GM19324 (cell line): ENCODE measurements around the gene TAF4B.
"Not testable (repeated sequence)": the region's sequence is repeated elsewhere in the genome, so short reads cannot be mapped to it uniquely, and the experiment has no call there.

Experiments
- ATAC-seq: cut with Tn5 transposase; IDR thresholded peaks from one replicate; pipeline ENCODE4 v1.9.1; 2021; ENCODE audit warnings: mild to moderate bottlenecking, moderate library complexity; ENCODE audit not compliant: unreplicated experiment, low FRiP score

TAF4B gene

DNA sequence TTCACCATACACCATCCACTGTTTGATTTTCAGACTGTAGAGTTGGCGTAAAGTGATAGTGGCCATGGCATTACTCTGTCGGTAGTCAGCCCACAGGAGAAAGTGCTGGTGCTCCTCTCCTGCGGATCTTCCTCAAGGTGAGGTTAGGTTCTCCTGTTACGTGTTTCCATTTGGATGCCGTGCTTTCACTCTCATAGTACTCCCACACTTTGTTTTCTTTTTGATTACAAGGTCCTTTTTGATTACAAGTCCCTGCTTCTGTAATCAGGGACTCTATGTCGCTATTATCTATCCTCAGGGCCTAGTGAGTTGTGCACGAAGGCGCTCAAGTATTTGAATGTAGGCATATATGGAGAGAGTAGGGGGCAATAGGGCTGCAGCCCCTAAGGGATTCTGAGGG, 4.3 kb downstream of the TAF4B start:
- ATAC-seq = no peak

DNA sequence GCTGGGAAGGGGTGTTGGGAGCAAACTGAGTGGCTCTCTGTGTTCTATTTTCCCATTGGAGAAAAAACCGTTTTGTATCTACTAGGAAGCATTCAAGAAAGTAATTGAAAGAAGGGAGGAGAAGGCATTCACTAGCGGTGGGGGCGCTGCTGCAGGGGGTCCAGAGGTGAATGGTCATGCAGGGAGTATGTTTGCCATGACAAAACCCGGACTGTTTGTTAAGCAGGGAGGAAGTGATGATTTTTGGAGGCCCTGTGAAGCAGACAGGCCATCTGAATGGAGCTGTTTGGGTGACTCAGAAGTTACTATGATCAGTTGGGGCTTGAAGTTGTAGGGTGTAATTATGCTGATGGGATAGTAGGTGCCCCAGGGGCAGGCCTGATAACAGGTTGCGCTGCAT, 7.0 kb downstream of the TAF4B start:
- no peak for ATAC-seq

DNA sequence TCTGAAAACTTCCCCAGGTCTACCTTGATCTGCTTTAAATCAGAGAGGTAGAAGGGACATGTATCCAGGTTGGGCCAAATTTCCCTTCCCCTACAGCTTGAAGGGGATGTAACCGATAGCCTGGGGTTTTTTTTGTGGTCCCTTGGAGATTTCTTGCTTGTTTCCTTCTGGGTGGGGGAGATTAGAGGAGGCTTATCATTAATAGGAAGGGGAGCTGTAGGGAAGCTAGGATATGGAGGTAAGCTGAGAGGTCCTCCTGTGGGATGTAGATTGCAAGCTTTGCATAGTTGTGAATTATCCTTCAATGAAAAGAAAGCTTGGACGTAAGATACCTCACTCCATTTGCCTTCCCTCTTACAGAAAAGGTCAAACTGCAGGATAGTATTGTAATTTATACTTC, 11.1 kb downstream of the TAF4B start:
- not testable (repeated sequence) for ATAC-seq

DNA sequence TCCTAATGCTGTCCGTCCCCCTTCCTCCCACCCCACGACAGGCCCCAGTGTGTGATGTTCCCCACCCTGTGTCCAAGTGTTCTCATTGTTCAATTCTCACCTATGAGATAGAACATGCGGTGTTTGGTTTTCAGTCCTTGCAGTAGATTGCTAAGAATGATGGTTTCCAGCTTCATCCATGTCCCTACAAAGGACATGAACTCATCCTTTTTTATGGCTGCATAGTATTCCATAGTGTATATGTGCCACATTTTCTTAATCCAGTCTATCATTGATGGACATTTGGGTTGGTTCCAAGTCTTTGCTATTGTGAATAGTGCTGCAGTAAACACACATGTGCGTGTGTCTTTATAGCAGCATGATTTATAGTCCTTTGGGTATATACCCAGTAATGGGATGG, 12.5 kb downstream of the TAF4B start:
- ATAC-seq = not testable (repeated sequence)

DNA sequence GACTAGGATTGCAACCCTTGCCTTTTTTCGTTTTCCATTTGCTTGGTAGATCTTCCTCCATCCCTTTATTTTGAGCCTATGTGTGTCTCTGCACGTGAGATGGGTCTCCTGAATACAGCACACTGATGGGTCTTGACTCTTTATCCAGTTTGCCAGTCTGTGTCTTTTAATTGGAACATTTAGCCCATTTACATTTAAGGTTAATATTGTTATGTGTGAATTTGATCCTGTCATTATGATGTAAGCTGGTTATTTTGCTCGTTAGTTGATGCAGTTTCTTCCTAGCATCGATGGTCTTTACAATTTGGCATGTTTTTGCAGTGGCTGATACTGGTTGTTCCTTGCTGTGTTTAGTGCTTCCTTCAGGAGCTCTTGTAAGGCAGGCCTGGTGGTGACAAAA, 16.1 kb downstream of the TAF4B start:
- not testable (repeated sequence) for ATAC-seq

DNA sequence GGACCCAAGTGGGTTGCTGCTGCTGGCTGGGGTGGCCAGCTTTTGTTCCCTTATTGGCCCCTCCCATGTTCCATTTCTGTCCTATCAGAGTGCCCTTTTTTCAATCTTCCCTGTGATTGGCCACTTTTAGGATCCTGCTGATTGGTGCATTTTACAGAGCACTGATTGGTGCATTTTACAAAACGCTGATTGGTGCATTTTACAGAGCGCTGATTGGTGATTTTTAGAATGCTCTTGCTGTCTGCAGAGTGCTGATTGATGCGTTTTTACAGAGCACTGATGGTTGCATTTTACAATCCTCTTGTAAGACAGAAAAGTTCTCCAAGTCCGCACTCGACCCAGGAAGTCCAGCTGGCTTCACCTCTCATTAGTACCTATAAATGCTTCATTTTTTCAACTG, 19.2 kb downstream of the TAF4B start:
- not testable (repeated sequence) for ATAC-seq

DNA sequence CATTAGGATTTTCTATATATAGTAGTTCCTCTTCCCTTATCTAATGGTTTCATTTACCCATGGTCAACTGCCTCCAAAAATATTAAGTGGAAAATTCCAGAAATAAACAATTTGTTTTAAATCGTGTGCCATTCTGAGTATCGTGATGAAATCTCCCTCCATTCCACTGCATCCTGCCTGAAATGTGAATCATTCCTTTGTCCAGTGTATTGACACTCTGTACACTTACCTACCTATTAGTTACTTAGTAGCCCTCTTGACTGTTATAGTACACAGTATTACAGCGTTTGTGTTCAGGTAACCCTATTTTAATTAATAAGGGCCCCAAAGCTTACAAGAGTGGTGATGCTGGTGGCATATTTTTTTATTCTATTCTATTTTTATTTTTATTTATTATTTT, 26.2 kb downstream of the TAF4B start:
- no peak for ATAC-seq

DNA sequence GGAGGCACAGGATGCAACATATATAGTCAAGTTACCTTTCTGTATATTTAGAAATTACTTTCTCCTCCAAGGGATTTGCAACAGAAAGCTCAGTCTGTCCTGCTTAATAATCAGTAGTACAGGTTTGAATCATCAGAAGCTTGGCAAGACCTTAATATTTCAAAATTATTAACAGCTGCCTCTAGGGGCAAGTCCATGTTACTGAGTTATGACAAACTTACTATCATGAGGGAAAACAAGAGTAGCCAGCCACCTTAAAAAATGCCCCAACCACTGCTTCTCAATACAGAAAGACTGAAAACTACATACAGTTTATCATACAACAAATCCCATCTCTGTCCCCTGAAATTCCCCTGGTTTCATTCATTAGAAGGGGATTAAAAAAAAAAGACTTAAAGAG, 28.6 kb downstream of the TAF4B start:
- not testable (repeated sequence) for ATAC-seq

DNA sequence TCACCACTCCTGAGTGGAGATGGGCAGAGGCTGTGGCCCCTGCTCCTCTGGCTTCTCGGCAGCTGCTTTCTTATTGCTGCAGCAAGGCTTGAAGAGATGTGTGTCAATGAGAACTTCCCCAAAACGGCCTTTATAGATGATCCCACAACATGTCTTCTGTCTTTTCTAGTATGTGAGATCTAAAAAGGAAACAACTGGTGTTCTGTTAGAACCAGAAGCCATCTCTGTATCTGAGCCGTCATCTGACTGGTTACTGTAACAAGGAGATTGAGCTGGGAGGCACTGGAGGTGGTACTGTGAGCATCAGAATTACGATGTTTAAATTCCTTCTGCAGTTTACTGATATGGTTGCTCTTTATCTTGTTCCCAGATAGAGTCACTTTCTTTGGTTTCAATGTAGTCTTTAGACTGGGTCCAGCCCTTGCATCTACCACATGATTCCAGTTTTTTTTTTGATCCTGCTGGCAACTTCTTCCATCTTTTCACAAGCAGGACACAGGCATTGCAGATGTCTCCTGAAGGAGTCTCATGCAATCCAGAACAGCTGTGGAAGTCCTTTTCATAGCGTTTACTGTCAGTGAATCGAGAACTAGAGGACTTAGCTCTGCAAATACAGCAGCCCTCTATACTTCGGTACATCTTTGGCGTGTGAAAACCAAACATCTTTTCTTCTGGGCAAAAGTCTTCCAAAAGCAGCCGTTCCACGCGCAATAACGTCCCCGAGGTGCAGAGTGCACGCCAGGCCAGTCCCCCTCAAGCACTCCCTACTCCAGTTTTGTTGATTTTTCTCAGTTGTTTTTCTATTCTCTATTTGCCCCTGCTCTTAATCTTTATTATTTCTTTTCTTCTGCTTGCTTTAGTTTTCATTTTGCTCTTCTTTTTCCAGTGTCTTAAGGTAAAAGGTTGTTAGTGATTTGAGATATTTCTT, 29.7 kb downstream of the TAF4B start:
- ATAC-seq = no peak

DNA sequence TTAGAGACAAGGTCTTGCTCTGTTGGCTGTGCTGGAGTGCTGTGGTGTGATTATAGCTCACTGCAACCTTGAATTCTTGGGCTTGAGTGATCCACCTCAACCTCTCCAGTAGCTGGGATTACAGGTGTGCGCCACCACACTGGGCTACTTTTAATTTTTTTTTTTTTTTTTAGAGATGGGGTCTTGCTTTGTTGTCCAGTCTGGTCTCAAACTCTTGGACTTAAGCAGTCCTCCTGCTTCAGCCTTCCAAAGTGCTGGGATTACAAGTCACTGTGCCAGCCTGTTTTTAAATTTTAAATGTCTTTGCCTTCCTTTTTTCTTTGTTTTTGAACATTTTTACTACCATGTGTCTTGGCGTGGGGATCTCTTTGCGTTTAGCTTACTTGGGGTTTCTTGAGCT, 32.5 kb downstream of the TAF4B start:
- ATAC-seq = no peak

DNA sequence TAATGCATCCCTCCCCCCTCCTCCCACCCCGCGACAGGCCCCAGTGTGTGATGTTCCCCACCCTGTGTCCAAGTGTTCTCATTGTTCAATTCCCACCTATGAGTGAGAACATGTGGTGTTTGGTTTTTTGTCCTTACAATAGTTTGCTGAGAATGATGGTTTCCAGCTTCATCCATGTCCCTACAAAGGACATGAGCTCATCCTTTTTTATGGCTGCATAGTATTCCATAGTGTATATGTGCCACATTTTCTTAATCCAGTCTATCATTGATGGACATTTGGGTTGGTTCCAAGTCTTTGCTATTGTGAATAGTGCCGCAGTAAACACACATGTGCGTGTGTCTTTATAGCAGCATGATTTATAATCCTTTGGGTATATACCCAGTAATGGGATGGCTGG, 33.2 kb downstream of the TAF4B start:
- ATAC-seq = not testable (repeated sequence)

DNA sequence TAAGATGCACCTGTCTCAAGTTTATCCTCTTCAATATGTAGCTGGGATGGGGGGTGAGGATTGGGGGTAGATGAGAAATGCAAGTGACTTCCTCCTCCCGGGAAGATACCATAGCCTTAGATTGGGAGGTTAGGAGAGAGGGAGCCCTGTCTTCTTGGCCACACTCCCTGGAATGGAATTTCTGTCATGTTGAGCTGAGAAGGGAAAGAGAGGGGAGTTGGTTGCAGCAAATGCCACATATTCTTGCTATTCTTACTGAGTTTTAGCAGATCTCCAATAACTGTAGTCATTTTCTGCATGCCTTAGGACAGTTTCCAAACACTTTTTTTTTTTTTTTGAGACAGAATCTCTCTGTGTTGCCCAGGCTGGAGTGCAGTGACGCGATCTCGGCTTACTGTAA, 35.9 kb downstream of the TAF4B start:
- ATAC-seq = no peak

DNA sequence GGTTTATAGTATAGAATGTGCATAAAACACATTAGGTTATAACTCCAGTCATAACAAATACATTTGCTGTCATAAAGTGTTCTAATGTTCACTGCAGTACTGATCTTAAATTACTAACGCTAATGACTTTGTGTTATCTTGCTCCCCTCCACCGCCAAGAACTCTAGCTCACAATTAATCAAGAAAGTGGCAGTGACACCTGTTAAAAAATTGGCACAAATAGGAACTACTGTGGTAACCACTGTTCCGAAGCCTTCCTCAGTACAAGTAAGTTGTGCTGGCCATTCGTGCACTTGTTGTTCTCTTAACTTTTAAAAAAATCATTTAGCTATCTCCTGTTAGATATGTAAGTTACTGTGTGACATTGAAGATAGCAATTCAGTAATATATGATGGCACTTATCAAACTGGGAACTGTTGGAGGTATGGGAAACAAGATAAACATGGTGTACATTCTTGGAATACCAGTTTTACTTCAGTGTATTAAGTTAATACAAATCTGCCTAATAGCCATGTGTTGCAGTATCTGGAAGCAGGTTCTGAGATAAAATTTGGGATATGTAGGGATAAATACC, 41.2 kb downstream of the TAF4B start:
- ATAC-seq = no peak

DNA sequence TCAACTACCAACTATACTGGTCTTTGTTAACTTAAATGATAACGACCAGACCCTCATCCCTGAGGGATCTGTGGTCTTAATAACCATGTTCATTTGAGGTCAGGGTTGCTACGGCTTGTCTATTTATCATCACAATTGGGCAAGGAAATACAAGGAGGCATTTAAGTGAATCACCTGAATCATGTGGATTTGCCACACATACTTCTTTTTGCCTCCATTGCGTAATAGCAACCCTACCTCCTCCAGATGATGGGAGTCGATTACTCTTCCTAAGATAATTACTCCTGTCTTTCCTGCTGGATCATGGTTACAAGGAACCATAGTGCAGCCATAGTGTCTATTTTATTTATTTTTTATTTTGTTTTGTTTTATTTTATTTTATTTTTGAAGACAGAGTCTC, 42.2 kb downstream of the TAF4B start:
- ATAC-seq = no peak

DNA sequence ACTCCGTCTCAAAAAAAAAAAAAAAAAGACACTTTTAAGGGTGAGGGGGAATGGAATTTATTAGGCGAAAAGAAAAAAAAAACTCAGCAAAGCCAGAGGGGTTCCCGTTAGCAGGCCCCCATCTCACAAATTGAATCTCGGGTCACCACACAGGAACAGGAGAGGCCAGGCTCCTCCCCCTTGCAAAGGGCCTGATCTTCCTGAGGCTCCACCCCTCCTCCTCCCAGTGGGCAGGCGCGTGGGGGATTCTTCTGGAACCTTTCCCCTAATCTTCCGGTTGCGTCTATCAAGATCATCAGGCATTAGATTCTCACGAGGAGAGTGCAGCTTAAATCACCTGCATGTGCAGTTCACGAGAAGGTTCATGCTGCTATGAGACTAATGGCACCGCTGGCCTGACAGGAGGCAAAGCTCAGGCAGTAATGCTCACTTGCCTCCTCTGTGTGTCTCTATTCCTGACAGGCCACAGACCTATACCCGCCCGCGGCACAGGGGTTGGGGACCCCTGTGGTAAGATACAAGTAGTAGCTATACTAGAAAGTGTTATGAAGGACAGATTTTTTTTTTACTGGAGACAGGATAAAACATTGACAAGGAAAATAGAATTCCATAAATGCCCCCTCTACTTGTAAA, 45.8 kb downstream of the TAF4B start:
- ATAC-seq = no peak

DNA sequence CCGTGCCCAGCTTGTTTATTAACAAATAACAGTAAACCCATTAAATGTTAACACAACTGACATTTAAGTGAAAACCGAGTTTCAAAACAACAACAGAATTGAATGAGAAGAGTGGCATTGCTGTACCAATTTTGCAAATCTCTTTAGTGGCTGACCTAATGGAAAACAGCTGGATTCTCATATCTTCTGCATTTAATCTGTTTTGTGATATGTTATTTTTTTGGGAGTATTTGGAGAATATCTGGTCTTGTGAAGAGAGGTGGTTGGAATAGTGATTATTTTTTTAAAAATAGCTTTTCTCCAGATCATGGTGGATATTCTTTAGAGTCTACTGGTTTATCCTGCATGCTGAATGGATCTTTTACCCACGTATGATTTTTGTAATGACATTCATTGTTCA, 51.1 kb downstream of the TAF4B start:
- no peak for ATAC-seq

DNA sequence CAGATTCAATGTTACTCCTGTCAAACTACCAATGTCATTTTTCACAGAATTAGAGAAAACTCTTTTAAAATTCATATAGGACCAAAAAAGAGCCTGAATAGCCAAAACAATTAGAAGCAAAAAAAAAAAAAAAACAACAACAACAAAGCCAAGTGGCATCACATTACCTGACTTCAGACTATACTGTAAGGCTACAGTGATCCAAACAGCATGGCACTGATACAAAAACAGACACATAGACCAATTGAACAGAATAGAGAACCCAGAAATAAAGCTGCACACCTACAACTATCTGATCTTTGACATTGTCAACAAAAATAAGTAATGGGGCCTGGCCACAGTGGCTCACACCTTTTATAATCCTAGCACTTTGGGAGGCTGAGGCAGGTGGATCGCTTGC, 53.2 kb downstream of the TAF4B start:
- ATAC-seq = no peak

DNA sequence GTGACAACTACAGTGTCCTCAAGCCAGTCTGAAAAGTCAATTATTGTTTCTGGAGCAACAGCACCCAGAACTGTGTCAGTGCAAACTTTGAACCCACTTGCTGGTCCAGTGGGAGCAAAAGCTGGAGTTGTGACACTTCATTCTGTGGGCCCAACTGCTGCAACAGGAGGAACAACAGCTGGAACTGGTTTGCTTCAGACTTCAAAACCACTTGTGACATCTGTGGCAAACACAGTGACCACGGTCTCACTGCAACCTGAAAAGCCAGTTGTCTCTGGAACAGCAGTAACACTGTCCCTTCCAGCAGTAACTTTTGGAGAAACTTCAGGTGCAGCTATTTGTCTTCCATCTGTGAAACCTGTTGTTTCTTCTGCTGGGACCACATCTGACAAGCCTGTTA, 59.8 kb downstream of the TAF4B start:
- ATAC-seq = no peak

DNA sequence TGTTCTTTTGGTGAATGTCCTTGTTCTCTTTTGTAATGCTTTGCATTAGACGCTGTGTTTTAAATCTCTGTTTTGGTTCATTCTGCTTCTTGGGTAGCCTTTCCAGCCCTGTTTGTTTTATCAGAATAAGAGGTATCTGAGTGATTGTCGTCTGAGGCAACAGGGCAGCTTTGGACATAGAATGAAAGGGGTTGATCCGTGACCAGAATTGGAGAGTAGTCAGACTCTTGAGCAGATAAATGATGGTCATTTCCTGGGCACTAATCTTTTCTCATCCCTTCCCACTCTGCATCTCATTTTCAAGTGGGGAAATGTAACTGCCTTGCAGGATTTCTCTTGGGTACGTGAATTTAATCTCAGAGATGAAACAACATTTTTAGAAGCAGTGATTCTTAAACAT, 61.4 kb downstream of the TAF4B start:
- no peak for ATAC-seq

DNA sequence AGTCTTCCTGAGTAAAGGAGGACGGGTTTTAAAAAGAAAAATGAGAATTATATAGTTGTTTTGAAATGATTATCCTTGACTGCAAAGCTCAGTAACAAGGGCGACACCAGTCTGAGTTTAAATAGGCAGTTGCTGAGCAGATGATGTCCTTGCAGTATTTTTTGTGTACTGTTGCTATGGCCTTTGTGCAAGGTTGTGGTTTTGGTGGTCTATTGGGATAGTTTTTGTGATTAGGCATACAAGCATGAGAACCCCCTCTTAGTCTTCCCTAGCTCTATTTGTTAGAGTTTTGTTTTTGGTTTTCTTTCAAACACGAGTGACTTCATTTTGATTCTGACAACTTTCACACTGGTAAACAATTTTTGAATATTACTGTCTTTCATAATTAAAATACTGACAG, 64.1 kb downstream of the TAF4B start:
- no peak for ATAC-seq

DNA sequence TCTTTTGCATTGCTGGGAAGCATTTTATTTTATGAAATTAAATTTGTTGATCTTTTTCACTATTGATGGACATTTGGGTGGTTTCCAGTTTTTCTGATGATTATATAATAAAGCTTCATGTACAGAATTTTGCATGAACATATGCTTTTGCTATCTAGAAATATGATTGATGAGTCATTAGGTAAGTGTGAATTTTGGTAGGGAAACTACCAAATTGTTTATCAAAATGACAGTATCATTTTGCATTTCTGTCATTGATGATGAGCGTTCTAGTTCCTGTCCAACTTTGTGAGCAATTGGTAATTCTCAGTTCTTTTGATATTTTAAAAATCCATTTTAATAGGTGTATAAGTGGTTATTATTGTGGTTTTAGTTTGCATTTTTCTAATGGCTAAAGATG, 67.7 kb downstream of the TAF4B start:
- no peak for ATAC-seq

DNA sequence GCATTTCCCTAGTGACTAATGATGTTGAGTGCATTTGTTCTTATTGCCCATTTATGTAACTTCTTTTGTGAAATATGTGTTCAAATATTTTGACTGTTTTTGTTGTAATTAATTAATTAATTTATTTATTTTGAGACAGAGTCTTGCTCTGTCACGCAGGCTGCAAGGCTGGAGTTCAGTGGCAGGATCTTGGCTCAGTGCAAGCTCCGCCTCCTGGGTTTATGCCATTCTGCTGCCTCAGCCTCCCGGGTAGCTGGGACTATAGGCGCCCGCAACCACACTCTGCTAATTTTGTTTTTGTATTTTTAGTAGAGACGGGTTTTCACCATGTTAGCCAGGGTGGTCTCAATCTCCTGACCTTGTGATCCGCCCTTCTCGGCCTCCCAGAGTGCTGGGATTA, 71.9 kb downstream of the TAF4B start:
- ATAC-seq = no peak
